Measurements from ENCODE around the gene ABCA10. TPM values are rescaled to one million over a fixed set of nuclear protein-coding genes. Genes with fewer than 3 reads are reported as not detected.

Gene ABCA10
- total RNA-seq, 2 donors from 2014 or later: 1.2 to 2.6 TPM

Other genes with a start within 250 kb of the ABCA10 start
- gene ABCA9, start 167.9 kb downstream of the ABCA10 start, total RNA-seq: under 1 TPM in 1 of 2 donors, not detected in 1; 0.08 TPM
- under 1 TPM; 0.89 to 0.99 TPM for gene ABCA6, start 86.9 kb downstream of the ABCA10 start, total RNA-seq
- gene ABCA5, start 98.3 kb upstream of the ABCA10 start, total RNA-seq: 10 to 100 TPM; 38.6 to 47.6 TPM
- gene MAP2K6, start 185.9 kb upstream of the ABCA10 start, total RNA-seq: 10 to 100 TPM; 16.3 to 21.2 TPM